GM23338 (cell line): ENCODE measurements around the gene CLDN3. TPM values are rescaled to one million over a fixed set of nuclear protein-coding genes. Genes with fewer than 3 reads are reported as not detected.

Experiments used
- ATAC-seq: fragments of 200-7000 bp; cut with Tn5 transposase; 3 replicates; pipeline ENCODE4 v1.9.1; 2020
- DNase-seq: peaks from one replicate; pipeline ENCODE4 v3.0.0-alpha.2; 2015; ENCODE audit warnings: low spot score
- H2AFZ ChIP-seq: fragments of 200-600 bp; sonication (generic); 2 replicates; pipeline ENCODE4 v1.8.0; 2016; ENCODE audit warnings: antibody characterized with exemption, mild to moderate bottlenecking, moderate library complexity
- H3F3A ChIP-seq: fragments of 200-600 bp; sonication (generic); replicated peaks from 2 replicates; pipeline ENCODE4 v1.8.0; 2017; ENCODE audit warnings: antibody characterized with exemption, mixed run types, low read depth
- H3K27ac ChIP-seq: fragments of 200-600 bp; sonication (generic); 2 replicates; pipeline ENCODE4 v1.6.1; 2016; ENCODE audit warnings: low read depth
- H3K27me3 ChIP-seq: fragments of 200-600 bp; sonication (generic); 2 replicates; pipeline ENCODE4 v1.8.0; 2016; ENCODE audit warnings: mild to moderate bottlenecking, mixed run types, moderate library complexity; ENCODE audit not compliant: insufficient read depth
- H3K36me3 ChIP-seq: fragments of 200-600 bp; sonication (generic); 2 replicates; pipeline ENCODE4 v1.8.0; 2016; ENCODE audit warnings: mild to moderate bottlenecking; ENCODE audit not compliant: insufficient read depth
- H3K4me1 ChIP-seq: fragments of 200-600 bp; sonication (generic); 2 replicates; pipeline ENCODE4 v1.8.0; 2016; ENCODE audit warnings: mild to moderate bottlenecking, moderate library complexity; ENCODE audit not compliant: insufficient read depth
- H3K4me2 ChIP-seq: fragments of 200-600 bp; sonication (generic); 2 replicates; pipeline ENCODE4 v1.7.1; 2017; ENCODE audit warnings: mixed run types
- H3K4me3 ChIP-seq: fragments of 200-600 bp; sonication (generic); 2 replicates; pipeline ENCODE4 v1.6.1; 2016; ENCODE audit warnings: mixed run types
- H3K79me2 ChIP-seq: fragments of 200-600 bp; sonication (generic); replicated peaks from 2 replicates; pipeline ENCODE4 v1.8.0; 2017; ENCODE audit warnings: mild to moderate bottlenecking; ENCODE audit not compliant: insufficient read depth
- H3K9me2 ChIP-seq: fragments of 200-600 bp; sonication (generic); 2 replicates; pipeline ENCODE4 v1.8.0; 2017; ENCODE audit not compliant: insufficient read depth
- H4K20me1 ChIP-seq: fragments of 200-600 bp; sonication (generic); replicated peaks from 2 replicates; pipeline ENCODE4 v1.8.0; 2017; ENCODE audit warnings: mild to moderate bottlenecking; ENCODE audit not compliant: insufficient read depth
- H3K27ac Mint-ChIP-seq: 2 replicates; pipeline ENCODE4 v1.8.0; 2020; ENCODE audit warnings: inconsistent platforms, mild to moderate bottlenecking, moderate library complexity, mixed read lengths
- H3K27me3 Mint-ChIP-seq: 3 replicates; pipeline ENCODE4 v1.8.0; 2022; ENCODE audit warnings: low read depth, mild to moderate bottlenecking, moderate library complexity, mixed read lengths, inconsistent platforms; ENCODE audit not compliant: insufficient read depth, poor library complexity
- H3K36me3 Mint-ChIP-seq: 3 replicates; pipeline ENCODE4 v1.8.0; 2021; ENCODE audit warnings: low read depth, mild to moderate bottlenecking, inconsistent platforms, moderate library complexity, mixed read lengths
- H3K4me1 Mint-ChIP-seq: 3 replicates; pipeline ENCODE4 v1.8.0; 2020; ENCODE audit warnings: mild to moderate bottlenecking, inconsistent platforms, mixed read lengths
- H3K4me3 Mint-ChIP-seq: 3 replicates; pipeline ENCODE4 v1.8.0; 2021; ENCODE audit warnings: moderate library complexity, mild to moderate bottlenecking, inconsistent platforms, mixed read lengths
- H3K9me3 Mint-ChIP-seq: 3 replicates; pipeline ENCODE4 v1.8.0; 2020; ENCODE audit warnings: moderate library complexity, mild to moderate bottlenecking, inconsistent platforms, mixed read lengths
- CREB1 ChIP-seq: fragments of 250-450 bp; sonication (Bioruptor Pico); IDR thresholded peaks from 2 replicates; pipeline ENCODE4 v1.5.0; 2020; ENCODE audit warnings: low read depth, mild to moderate bottlenecking, moderate library complexity
- CTCF ChIP-seq, 2 experiments: fragments of 200-600 bp in 1 of 2; sonication (generic) in 1 of 2; conservative IDR thresholded peaks; 2 replicates each; pipeline versions ENCODE4 v1.5.1 to v1.6.1; 2016 to 2017; ENCODE audit warnings: antibody characterized with exemption in 2 of 2, low read depth in 2 of 2, mild to moderate bottlenecking in 2 of 2, moderate library complexity in 1 of 2
- ETS1 ChIP-seq: IDR thresholded peaks from 2 replicates; pipeline ENCODE4 v1.6.1; 2016; ENCODE audit warnings: antibody characterized with exemption
- EZH2 ChIP-seq: fragments of 200-600 bp; sonication (generic); IDR thresholded peaks from one replicate; pipeline ENCODE4 v1.8.0; 2017; ENCODE audit warnings: antibody characterized with exemption, mild to moderate bottlenecking, low read depth; ENCODE audit not compliant: unreplicated experiment
- EZH2phosphoT487 ChIP-seq: fragments of 200-600 bp; sonication (generic); IDR thresholded peaks from one replicate; pipeline ENCODE4 v1.8.1; 2018; ENCODE audit warnings: antibody characterized with exemption; ENCODE audit not compliant: unreplicated experiment
- JUNB ChIP-seq: IDR thresholded peaks from one replicate; pipeline ENCODE4 v1.6.1; 2016; ENCODE audit warnings: antibody characterized with exemption; ENCODE audit not compliant: unreplicated experiment
- NANOG ChIP-seq: IDR thresholded peaks from 2 replicates; pipeline ENCODE4 v1.6.1; 2016; ENCODE audit warnings: antibody characterized with exemption, borderline replicate concordance
- POLR2AphosphoS5 ChIP-seq: IDR thresholded peaks from 2 replicates; pipeline ENCODE4 v1.6.1; 2016; ENCODE audit warnings: antibody characterized with exemption, low read depth
- REST ChIP-seq: IDR thresholded peaks from one replicate; pipeline ENCODE4 v1.6.1; 2018; ENCODE audit warnings: antibody characterized with exemption; ENCODE audit not compliant: unreplicated experiment
- STAT1 ChIP-seq: IDR thresholded peaks from one replicate; pipeline ENCODE4 v1.6.1; 2016; ENCODE audit warnings: antibody characterized with exemption; ENCODE audit not compliant: unreplicated experiment
- ZNF114 ChIP-seq: fragments of 250-450 bp; sonication (Bioruptor Pico); IDR thresholded peaks from 2 replicates; pipeline ENCODE4 v1.5.0; 2020; ENCODE audit warnings: mild to moderate bottlenecking, moderate library complexity
- ZNF331 ChIP-seq: fragments of 250-450 bp; sonication (Bioruptor Pico); IDR thresholded peaks from 2 replicates; pipeline ENCODE4 v1.5.0; 2020; ENCODE audit warnings: low read depth, mild to moderate bottlenecking, moderate library complexity
- ZNF462 ChIP-seq: fragments of 250-450 bp; sonication (Bioruptor Pico); IDR thresholded peaks from 2 replicates; pipeline ENCODE4 v1.5.0; 2020; ENCODE audit warnings: mild to moderate bottlenecking, moderate library complexity
- polyA plus RNA-seq: library from polyadenylated mRNA; unstranded; fragments of >200 nt; fragmentation: Nextera tagmentation; extraction: Ambion mirVana; gene quantifications from 2 replicates; pipeline ENCODE4 v1.2.1, GENCODE V29; 2016
- total RNA-seq: library from RNA; depleted of rRNA; stranded (reverse); fragments of >200 nt; shearing (Covaris generic); gene quantifications from 2 replicates; pipeline ENCODE4 v1.2.3, GENCODE V29; 2014

Gene CLDN3
- total and polyA plus RNA-seq, 2 experiments from 2014 or later, result 20.1 to 27.7 TPM

GRCh38 chr7:73768641-73769480, 1.2 kb downstream of the CLDN3 start:
- H3K79me2 ChIP-seq, result no peaks in the 10 kb centered on the region
- no peaks in the 10 kb centered on the region for H4K20me1 ChIP-seq
- peaks cover 17% of the 10 kb centered on the region for H3K27me3 ChIP-seq
- TF ChIP-seq EZH2 (no peak), ETS1 (no peak), EZH2phosphoT487 (no peak), POLR2AphosphoS5 (no peak), CTCF (conservative IDR thresholded peaks at IDR 0.05; ENCODE audit: low read depth in 2 of 2) (no peak), STAT1 (no peak), CREB1 (no peak), ZNF331 (CRISPR knock-in tag) (no peak), NANOG (no peak), ZNF462 (CRISPR knock-in tag) (no peak), JUNB (no peak), REST (no peak), ZNF114 (CRISPR knock-in tag) (no peak)
- H3K36me3 Mint-ChIP-seq, result 0 out of 3 replicates have a peak, but pooled peaks cover 5% of the 10 kb centered on the region
- peak; percentile 38 for DNase-seq
- H3F3A ChIP-seq, result no peaks in the 10 kb centered on the region
- H3K27ac ChIP-seq, result no peak overlapping the region
- H3K4me3 ChIP-seq, result peak overlapping the region; percentile 80; the same call in 1 of the 2 replicates
- H3K27ac Mint-ChIP-seq, result no peak overlapping the region
- peaks cover 8% of the 10 kb centered on the region; the same call in 1 of the 2 replicates for H3K9me2 ChIP-seq
- H3K4me1 Mint-ChIP-seq, result peaks cover 5% of the 10 kb centered on the region; the same call in 2 of the 3 replicates
- H3K36me3 ChIP-seq, result no peaks in the 10 kb centered on the region
- H3K4me1 ChIP-seq, result peaks cover 5% of the 10 kb centered on the region; the same call in 1 of the 2 replicates
- H3K27me3 Mint-ChIP-seq, result peaks cover 12% of the 10 kb centered on the region
- no peak overlapping the region for H2AFZ ChIP-seq
- peak overlapping the region; percentile 46 for H3K4me3 Mint-ChIP-seq
- peak; percentile 2 for ATAC-seq
- H3K4me2 ChIP-seq, result peak overlapping the region; percentile 84
- H3K9me3 Mint-ChIP-seq, result no peaks in the 10 kb centered on the region; the same call in 2 of the 3 replicates
